GM19452 (cell line): ENCODE data around the gene C1R.

ENCODE experiments used
- ATAC-seq: cut with Tn5 transposase; IDR thresholded peaks from one replicate; pipeline ENCODE4 v1.9.1; 2021; ENCODE audit not compliant: unreplicated experiment

C1R gene

GRCh38 chr12:7092229-7092985 is at the start of gene C1R:
C1R (minus strand) TSS chr12:7092445; CDS start chr12:7092388, 57 bp downstream.
- no peak for ATAC-seq

GRCh38 chr12:7141351-7142005 is 49.2 kb upstream of the C1R start:
- ATAC-seq, result no peak

- no peak for ATAC-seq
These were observed 47.0 kb upstream of the C1R start for GRCh38 chr12:7139200-7139599.

GRCh38 chr12:7137908-7138307 is 45.7 kb upstream of the C1R start:
- no peak for ATAC-seq

DNA sequence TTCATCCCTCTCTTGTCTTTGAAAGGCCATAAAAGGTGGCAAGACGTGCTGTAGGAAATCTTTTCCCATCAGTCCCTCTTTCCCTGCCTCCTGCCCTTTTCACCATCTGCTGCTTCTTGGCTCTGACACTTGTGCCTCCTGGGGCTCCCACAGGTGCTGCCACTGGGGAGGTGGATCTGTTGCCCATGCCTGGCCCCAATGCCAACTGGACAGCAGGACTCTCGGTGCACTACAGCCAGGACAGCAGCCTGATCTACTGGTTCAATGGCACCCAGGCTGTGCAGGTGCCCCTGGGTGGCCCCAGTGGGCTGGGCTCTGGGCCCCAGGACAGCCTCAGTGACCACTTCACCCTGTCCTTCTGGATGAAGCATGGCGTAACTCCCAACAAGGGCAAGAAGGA is 44.4 kb upstream of the C1R start:
- ATAC-seq, result no peak

DNA sequence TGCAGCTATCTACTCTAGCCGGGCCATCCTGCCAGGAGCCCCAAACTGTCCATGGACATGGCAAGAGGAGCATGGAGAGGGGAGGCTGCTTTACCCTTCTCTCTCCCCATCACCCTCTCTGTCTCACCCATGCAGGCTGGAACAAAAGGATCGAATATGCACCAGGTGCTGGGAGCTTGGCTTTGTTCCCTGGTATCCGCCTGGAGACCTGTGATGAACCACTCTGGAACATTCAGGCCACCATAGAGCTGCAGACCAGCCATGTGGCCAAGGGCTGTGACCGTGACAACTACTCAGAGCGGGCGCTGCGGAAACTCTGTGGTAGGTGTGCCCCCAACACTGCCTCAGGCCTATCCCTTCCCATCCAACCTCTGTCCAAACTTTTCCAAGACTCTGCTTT is 43.8 kb upstream of the C1R start:
- ATAC-seq, result no peak

DNA sequence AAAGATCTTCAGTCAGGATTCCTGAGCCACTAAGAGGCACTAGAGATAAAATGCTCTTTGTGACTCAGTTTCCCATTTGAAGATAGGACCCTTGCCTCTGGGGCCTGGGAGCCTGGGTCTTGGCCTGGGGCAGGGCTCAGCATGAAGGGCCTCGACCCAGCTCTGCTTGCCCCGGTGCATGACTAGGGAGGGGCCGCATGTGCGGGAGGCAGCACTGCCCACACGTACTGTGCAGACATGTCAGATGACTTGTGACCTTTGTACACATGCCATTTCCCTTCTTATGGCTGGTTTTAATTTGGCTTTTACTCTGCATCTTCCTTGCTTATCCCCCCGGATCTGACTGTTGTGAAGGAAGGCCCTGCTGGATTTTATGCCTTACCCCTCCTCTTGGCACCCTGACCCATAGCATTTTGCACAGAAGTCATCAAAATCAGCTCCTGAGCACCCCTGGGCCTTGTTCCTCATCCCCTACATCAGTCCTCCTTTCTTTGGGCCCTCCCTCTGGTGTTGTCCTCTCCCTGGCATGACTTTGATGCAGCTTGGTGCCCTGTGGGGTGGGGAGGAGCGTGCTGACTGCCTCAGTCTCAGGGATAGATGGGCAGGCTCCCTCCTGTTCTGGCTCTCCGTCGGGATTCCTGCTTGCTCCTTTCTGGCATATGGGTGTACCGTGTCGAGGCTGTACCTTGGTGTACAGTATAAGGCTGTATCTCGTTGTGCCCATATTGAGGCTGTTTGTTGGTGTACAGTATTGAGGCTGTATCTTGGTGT is 42.3 kb upstream of the C1R start:
- no peak for ATAC-seq

DNA sequence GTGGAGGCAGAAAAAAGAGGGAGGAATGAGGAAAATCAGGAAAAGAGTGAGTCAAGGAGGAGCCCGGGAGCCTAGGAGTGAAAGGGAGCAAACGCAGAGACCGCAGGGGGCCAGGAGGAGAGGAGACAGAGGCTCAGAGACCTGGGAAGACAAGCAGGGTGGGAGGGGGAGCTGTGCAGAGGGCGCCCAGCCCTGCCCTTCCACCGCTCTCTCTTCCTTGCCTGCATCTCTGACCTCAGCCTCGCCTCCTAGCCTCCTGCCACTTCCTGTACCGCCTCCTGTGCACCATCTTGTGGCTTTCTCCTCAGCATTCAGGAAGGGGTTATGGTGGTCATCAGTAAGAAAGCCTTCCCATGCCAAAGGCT is 39.2 kb upstream of the C1R start:
- no peak for ATAC-seq

DNA sequence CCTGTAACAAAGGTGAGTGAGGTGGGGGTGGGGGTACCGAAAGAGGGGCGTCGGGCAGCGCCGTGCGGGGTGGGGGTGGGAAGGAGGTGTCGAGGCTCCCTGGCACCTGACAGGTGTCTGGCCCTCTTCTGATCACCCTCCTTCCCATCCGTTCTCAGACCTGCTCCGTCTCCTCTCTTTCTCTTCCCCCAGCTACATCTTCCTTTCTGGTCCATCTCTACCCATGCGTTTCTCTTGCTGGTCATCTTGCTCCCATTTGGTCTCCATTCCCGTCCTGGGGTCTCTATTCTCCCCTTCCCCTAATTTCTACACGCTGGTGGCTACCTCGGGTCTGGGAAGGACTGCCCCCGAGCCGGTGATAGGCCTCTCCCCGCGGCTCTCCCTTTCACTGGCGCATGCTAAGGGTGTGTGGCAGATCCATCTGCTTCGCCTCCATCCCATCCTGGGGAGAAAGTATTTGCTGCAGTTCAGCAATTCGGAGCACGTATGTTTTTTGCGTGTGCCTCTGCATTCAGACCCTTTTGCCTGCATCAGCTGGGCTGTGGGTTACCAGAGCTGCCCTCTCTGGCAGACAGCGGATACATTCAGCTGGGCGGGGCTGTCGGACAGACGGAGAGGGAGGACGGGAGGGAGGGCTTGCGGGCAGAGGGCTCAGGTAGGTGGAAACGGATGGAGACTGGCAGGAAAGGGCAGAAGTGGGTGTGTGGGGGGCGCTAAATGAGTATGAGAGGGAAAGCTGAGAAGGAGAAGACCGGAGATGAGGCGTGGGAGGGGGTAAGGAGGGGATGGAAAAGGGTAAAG is 38.7 kb upstream of the C1R start:
- ATAC-seq, result no peak

DNA sequence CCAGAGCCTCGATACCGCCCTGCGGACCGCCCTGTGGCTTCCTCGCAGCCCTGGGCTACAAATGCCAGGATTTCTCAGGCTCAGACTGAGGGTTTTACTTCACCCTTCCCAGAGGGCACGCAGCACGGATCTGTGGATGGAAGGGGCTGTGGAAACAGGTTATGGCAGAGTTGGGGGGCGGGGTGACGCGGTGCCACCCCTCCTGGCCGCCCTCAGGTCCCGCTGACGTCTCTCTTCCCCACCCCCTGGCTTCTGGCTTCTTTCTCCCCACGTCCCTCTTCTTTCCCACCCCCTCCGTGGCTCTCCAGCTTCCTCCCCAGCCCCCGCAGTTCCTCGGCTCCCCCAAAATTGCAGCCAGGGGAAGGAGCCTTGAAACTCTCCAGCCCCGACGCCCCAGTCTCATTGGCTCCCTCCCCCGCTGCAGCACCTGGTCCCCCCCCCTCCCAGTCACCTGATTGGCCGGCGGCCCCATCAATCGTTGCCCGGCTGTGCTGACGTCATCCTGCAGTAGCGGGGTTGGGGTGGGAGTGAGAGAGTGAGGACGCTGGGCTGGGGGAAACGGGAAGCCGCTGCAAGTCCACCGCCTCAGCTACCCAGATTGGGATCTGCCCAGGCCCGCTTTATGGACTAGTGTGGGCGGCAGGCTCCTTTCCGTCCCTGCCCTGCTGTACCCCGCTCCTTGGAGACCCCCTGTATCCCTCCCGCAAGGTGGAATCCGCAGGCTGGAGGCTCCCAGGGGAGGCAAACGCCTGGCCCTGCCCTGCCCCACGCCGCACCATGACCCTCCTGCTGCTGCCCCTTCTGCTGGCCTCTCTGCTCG is 37.8 kb upstream of the C1R start, which contains the start of gene CLSTN3:
CLSTN3 (plus strand) TSS at position 500 of the 820 bp plus-strand sequence; CDS start at position 778, 278 bp downstream.
- peak; percentile 65 for ATAC-seq

DNA sequence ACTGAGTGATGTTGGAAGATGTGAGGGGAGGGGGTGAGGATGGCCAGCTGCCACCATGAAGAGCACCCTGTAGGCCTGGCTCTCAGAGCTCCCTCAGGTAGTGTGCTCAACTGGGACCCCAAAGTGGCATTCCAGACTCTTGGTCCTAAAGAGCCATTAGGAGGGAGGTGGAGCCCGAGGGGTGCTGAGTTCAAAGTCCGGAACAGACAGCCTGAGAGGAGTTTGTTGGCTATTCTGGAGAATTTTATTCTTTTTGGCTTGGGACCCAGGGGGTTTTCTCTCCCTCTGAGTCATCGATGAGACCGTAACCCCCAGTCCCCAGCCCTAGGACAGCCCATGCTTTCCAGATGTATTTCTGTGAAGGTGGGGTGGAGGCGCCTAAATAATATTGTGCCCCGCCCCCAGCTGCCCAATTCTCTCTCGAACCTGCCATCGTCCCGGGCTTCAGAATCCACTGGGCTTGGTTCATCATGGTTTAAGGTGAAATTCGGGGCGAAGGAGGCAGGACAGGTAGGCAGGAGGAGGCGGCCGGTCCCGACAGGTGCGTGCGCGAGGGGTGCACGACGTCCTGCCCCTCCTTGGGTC is 37.1 kb upstream of the C1R start:
- ATAC-seq, result no peak

GRCh38 chr12:7128681-7129286 is 36.5 kb upstream of the C1R start, which contains the start of gene RBP5:
RBP5 (minus strand) TSS chr12:7128889; CDS start chr12:7128775, 114 bp downstream.
- no peak for ATAC-seq

DNA sequence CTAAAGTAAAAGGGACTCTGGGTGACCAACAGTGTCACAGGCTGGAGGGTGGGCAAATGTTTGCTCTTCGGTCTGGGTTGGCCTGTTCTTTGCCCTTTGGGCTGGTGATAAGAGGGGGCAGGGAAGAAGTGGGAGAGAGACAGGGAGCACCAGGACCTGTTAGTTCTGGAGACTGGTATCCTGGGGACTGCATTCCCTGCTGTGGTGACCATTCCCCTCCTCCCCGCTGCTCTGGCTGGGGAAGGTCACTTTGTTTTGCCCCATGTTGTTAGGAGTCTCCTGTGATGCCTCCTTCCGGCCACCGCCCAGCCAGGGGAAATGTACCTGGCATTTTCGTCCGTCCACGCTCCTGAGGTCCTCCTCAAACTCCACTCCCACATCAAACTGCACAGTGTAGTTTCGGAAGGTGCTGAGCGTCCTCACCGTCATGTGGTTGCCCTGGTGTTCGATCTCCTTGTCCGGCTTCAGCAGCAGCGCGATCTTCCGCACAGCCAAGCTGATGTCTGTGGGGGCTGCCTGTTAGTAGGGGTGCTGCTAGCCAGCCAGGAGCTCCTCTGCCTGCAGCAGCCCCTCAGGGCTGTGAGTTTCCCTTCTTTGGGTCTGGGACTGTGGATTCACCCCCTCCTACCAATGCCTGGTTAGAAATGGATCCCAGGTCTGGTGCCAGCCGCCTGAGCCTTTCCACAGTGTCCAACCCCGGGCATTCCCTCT is 35.8 kb upstream of the C1R start:
- no peak for ATAC-seq

DNA sequence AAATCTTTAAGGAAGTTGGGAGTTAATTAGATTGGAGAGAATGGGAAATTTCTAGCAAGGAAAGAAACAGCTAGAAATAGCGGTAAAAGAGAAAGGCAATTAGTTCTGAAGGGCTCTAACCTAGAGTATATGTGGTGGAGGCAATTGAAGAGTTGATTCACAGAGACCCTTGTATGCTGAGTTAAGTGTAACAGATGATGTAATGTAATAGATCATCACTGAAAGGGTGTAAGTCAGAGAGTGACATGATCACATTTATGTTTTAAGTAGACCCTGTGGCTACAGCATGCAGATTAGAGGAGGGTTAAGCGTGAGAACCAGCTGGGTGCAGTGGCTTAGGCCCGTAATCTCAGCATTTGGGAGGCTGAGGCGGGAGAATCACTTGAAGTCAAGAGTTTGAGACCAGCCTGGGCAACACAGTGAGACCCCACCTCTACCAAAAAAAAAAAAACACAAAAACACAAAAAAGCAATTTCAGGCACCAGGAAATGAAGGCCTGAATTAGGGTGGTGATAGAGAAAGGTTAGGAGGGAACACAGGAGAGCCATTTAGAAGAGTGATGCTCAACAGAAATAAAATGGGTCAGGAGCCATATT is 33.5 kb upstream of the C1R start:
- no peak for ATAC-seq

DNA sequence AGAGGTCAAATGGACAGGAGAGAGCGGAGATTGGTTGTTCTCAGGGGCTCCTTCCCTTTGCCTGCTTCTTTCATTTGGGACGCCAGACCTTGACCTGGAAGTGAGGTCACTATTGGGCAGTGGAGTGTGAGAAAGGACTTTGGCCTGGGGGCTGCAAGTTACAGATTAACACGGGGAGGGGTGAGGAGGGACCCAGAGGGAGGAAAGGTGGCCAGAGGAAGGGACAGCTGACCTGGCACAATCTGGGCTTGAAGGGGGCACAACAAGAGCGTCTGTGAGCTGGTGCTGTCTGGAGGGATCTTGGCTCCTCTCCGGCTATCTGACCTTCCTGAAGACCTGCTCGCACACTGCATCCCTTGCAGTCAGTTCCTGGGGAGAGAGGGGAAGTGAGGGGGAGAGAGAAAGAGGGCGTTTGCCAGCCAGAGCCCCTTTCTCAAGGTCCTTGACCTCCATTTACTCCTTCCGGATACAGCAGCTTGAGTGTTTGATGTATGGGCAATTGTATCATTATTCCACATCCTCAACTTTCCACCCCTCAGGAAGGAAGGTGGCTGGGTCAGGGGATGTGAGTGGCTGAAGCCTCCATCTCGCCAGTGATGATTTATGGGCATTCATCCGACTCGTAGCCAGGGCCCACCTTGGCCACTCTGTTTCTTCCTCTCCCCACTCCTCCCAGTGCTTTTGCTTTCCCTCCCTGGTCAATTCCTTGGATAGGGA is 31.7 kb upstream of the C1R start:
- no peak for ATAC-seq

DNA sequence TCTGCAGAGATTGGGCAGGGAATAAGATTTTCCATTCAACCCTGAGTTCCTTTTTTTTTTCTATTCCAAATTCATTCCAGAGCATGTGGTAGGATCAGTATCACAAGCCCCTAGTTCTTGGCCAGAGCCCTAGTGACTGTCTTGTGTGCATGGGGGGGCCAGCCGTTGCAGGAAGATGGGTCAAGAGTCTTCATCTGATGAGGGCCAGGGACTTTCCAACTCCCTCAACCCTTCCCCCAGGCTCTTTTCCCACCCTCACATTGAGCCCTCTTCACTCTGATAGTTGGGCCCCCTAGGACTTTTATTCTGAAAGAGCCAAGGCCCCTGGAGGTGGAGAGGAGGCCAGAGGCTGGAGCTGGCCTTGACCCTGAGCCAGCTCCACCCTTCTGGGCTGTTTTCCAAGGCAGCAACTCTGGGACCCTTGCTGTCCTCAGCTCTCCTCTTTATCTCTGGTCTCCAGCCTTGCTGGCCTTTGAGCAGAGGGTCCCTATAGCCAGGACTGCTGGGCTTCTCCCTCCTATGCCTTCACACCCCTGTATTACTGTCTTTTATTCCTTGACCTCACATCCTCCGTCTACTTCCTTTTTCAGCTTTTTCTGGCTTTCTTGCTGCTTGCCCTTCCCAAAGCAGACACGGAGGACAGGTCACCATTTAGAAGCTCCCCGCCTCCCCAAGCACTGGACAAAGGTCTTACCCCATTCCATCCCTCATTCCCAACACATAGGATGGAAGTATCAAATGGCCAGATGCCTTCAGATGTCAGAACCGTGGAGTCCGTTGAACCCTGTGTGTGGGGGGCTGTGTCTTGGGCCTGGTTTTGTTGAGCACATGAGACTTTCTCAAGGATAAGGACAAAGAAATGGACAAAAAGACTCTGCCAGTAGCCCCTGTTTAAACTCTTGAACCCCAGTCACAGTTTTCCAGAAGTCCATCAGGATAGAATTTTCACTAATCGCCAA is 30.8 kb upstream of the C1R start:
- no peak for ATAC-seq

- no peak for ATAC-seq
These were observed 29.1 kb upstream of the C1R start for GRCh38 chr12:7121324-7121723.
